ENCODE measurements around the gene PICALM.

GRCh38 chr11:86108890-86109638, 40.2 kb upstream of the PICALM start:
- TF ChIP-seq, protein P1, sequence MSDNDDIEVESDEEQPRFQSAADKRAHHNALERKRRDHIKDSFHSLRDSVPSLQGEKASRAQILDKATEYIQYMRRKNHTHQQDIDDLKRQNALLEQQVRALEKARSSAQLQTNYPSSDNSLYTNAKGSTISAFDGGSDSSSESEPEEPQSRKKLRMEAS (IDR thresholded peaks at IDR 0.05): no peak
- TF ChIP-seq TAF1 (IDR thresholded peaks at IDR 0.05; ENCODE audit: low read depth): no peak
- TF ChIP-seq CREB1 (IDR thresholded peaks at IDR 0.05; ENCODE audit: low read depth): no peak
